IPS-NIHi7 (cell line): ENCODE results near the gene SULF2.
A peak's percentile ranks its signal among the peaks of the same experiment; 100 is the strongest.

Experiments used
- DNase-seq: peaks from one replicate; pipeline ENCODE4 v3.0.0; 2012; ENCODE audit warnings: mixed read lengths; ENCODE audit errors: extremely low spot score

The SULF2 gene

DNA sequence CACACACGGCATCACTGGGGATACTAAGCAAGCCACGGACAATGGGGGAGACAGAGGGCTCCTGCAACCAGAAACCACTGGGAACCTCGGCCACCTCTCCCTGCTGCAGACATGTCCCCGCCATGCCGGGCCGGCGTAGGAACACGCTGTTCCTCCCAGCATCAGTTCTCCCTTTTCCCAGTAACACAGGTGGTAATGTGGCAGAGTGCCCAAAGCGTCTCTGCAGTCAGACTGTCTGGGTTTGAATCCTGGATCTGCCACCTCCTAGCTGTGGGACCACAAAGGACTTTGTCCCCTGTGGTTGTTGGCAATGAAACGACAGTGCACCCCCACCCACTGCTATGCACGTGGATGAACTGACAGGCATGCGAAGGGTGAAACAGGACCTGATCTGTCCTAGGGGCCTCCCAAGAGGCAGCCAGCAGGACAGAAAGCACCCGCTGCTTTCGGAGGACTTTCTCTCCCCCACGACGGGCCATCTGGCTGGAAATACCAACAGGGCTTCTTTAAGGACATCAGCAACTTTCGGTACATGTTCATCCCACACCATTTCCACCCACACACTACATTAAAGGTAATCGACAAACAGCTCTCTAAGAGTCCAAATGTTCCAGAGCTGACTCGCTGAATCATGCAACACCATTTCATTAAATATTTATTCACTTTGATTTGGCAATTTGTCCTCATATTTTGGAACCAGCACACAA, 74.1 kb downstream of the SULF2 start:
- DNase-seq, result no peak

DNA sequence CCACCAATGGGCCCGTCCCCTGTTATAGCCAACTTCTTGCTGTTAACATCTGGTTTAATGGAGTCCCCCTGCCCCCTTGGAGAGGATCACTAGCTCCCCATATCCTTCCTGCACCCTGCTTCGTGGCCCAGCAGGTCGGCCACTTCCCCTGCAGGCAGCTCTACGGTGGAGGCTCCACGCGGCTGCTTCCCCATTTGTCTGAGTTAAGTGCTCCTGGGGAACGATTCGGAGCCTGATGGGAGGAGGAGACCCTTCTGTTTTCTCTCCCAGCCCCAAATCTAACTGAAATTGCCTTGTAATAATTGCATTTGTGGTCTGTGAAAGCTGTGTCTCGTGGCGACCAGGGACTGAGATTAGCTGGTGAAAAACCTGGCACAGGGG, 74.6 kb downstream of the SULF2 start:
- DNase-seq, result no peak

DNA sequence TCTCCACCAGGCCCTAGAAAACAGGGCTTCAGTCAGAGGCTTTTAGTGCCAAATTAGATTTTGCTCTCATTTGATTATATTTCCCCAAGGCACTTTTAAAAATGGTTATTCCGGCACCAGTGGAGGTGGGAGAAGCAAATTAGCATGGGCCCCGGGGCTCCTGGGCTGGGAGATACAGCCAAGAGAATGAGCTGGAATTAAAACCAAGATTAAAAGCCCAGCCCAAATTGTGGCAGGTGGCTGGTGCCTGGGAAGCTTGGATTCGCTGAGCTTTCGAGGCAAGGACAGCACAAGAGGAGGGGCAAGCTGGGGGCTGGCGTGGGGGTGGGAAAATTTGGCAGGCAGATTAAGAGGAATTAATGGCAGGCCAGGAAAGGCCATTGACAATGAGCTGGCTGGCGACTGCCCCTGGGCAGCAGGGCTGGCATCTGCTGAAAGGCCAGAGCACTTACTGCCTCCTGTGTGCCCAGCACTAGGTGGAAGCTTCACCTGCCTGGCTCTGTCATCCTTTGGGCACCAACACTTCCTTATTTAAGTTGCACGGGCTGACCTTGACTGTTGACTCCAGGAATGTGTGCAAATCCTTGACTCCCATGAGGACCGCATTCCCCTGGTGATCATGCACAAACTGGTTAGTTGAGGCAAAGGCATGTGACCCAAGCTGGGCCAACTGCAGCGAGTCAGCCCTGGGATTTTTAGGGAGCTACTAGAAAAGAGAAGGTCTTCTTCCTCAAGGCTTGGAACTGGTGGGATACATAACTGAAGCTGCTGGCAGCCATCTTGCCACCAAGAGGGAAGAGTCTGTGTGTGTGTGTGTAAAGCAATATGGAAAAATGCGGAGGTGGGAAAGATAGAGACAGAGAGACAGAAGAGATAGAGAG, 76.1 kb downstream of the SULF2 start:
- DNase-seq, result no peak

DNA sequence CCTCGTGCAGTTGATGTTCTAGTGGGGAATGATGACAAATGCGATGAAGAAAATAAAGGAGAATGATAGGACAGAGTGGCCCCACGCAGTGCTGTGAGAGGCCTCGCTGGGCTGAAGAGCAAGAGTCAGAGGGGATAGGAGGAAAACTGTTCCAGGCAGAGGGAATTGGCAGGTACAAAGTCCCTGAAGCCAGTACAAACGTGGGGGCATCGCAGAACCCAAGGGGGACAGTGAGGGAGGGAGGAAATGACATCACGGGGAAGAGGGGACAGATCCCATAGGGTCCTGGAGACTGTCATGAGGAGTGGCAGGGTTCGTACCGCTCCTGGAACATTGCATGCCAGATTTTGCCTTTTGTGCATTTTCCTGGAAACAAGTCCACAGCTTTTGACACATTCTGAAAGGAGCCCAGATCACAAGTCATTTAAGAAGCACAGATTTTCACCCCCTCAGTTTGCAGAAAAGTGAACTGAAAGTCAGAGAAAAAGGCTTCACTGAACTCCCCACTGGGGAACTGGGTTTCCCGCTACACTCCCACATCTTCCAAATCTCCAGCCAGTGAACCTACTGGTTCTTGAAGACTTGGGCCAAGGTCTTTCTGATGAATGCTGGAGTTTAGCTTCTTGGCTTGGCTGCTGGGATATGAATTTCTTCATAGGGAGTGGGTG, 77.0 kb downstream of the SULF2 start:
- DNase-seq, result no peak

DNA sequence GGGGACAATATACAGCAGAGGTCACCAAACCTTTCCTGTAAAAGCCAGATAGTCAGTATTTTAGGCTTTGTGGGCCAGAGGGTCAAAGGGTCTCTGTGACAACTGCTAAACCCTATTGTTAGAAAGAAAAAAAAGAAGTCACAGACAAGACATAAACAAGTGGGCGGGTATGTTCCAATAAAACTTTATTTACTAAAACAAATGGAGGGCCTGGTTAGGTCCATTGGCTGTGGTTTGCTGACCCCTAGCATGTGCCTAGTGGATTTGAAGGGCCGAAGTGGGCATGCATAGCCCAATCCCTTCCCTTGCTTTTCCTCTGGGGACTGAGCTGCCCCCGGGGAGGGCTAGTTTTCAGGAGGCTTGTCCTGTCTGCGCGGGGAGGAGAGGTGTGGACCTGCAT, 78.9 kb downstream of the SULF2 start:
- no peak for DNase-seq

DNA sequence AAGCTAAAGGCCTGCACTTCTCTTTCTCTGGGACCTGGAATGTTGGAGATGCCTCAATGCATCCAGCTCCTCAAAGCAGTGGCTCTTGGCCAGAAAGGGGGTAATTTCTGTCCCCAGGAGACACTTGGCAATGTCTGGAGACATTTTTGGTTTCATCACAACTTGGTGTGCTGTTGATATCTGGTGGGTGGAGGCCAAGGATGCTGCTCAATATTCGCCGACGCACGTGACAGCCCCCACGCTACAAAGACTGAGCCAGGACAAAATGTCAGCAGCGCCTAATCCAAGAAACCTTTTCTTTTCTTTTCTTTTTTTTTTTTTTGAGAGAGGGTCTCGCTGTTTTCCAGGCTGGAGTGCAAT, 79.8 kb downstream of the SULF2 start:
- DNase-seq, result no peak

DNA sequence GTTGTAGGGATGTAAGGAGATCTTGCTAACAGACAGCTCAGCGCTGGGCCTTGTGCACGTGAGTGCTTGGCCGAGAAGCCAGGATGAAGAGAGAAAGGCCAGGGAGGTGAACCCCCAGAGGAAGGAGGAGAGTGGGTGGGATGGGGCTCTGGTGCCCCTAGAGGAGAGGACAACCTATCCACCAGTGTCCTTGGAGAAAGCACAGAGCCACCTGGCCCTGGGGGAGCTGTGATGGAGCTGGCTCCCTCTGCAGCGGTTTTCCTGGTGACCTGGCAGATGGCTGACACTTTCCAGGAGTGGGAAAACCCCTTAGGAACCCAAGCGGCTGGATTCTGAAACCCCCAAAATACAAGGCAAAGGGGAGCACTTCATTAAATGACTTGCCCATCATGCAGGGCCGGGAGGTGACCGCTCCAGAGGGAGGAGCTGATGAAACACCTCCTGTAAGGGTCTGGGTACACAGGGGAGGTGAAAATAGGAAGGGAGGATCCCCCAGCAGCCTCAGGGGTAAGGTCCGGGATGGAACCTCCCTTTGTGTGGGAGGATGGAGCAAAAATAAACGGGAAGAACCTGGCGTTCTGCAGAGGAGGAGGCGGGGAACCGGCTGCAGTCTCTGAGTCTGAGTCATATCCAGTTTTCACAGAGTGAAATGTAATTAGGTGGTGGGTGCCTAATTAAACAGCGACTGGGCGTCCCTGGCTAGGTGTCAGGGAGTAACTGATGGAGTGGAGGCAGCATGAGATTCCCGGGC, 80.4 kb downstream of the SULF2 start:
- DNase-seq, result no peak

DNA sequence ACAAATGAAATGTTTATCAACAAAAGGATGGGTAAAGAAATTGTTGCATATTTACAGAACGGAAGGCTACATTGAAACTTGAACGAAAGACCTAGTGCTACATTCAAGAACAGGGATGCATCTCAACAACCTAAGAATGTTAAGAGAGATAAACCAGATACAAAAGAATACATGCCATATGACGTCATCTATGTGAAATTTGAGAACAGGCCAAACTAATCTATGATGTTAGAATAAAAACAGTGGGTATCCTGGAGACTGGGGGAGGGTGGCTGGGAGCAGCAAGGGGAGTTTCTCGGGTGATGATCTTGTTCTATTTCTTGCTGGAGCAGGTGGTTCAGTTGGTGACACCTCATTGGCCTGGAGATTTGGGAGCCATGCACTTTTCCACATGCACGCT, 81.5 kb downstream of the SULF2 start:
- no peak for DNase-seq

DNA sequence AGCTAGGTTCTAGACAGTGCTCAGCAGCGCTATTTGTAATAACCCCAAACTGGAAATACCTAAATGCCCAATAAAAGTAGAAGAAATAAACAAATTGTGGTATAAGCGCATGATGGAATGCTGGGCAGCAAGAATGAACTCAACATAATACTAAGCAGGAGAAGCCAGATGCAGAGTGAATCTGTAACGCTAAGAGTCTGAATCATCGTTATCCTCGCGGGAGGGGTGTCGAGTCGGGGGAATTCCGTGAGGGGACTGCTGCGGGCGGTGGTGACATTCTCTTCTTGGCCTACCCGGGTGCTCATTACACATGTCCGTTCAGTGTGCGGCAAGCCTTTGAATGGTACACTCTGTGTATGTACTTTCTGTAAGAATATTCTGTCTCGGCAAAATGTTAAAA, 83.7 kb downstream of the SULF2 start:
- DNase-seq, result no peak

DNA sequence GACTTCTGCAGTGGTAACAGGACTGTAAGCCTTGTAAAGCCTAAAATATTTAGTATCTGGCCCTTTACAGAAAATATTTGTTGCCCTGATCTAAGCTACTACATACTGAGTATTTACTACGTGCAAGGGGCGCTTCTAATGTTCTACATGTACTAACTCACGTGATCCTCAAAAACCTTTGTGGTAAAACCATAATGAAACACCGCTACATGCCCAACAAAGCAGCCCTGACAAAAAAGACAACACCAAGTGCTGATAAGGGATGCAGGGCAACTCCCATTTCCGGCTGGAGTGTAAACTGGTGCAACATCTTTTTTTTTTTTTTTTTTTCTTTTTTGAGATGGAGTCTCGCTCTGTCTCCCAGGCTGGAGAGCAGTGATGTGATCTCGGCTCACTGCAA, 85.0 kb downstream of the SULF2 start:
- DNase-seq, result no peak

DNA sequence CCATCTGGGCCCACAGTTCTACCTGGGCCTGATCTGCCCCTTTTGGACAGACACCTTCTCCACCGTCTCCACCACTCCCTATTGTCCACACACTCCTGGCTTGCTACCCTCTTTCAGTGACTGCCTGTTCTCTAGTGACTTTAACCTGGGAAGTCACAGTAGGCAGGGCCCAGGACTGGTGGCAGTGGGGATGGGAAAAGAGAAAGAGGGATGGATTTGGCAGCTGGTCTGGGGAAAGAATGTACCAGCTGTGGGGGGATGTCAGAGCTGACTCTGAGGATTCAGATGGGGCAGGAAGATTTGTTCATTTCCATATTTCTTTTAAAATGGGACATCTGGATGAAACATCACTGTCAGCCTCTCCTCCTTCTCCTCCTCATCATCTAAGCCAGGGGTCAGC, 85.5 kb downstream of the SULF2 start:
- DNase-seq, result no peak

DNA sequence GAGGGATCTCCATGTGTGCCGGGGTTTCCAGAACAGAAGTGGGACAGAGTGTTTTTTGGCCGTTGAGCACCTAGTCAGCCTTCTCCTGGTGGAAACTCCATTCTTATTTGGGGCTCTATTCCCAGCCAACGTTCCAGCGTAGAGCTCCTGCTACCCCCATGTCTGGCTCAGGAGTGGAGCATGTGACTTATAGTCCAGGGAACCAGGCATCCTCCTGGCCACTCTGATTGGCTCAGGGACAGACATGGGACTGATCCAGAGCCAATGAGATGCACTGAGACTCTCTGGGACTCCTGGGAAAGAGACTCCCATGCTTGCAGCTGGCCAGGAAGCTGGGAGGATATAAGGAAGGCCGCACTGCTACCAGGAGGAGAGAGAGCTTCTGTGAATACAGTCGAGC, 87.1 kb downstream of the SULF2 start:
- DNase-seq, result no peak

DNA sequence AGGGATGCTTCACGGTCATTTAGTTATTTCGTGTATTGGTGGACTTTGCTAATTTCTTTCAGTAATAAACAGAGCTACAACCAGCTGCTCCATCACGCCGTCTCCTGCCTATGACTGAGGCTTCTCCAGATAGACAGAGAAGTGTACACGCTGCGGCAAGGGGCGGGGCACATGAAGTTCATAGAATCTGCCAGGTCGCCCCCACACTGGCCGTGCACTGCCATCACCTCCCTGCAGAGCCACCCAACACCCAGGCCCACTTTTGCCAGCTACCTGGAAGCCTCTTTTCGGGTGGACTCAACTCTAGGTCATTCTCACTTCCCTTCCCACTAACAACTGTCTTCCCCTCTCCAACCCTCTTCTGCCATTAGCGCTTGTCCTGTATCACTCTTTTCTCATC, 88.4 kb downstream of the SULF2 start:
- no peak for DNase-seq

DNA sequence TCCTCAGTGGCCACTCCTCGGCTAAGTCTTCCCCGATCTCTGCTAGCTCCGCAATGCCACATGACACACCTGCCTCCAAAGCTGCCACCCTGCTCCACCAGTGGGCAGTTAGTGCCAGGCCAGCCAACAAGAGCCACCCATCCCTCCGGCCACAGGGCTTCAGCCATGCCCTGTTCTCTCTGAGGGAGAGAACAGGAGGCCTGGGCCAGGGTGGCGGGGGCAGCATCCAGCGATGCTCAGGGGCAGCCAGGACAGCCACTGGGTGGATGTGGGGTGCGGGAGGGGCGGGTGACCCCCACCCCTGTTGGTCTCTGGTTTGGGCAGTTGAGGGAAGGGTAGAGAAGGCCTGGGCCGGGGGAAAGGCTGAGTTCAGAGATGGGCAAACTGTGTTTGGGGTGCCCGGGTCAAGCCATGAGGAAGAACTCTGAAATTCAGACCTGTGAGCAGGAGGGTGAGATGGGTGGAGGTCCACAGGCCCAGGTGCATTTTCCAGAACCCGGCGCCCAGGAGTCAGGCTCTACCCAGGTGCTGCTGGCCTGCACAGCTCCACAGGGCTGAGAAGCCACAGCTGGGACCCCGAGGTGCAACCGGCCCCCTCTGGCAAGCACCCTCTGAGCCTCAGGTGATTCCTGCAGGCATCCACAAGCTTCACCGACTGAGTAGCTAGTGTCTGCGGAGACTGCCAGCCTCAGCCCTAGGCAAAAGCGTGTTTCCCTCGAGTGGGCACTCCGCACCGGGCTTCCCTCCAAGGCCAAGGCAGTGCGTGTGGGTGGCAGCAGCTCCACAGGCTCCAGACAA, 91.1 kb downstream of the SULF2 start:
- no peak for DNase-seq

DNA sequence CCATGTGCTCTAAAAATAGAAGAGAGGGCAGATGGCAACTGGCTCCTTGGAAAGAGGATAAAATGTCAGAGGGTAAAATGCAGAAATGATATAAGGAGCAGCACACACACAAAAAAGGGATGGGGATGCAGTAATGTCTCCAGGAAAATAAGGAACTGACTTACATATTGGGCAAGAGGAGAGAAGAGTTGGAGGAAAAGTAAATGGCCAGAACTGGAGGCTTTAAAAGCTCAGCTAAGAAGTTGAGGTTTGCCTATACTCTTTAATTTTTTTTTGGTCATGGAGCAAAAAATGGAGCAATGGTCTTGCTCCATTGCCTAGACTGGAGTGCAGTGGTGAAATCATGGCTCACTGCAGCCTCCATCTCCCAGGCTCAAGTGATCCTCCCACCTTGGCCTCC, 93.7 kb downstream of the SULF2 start:
- DNase-seq, result no peak

DNA sequence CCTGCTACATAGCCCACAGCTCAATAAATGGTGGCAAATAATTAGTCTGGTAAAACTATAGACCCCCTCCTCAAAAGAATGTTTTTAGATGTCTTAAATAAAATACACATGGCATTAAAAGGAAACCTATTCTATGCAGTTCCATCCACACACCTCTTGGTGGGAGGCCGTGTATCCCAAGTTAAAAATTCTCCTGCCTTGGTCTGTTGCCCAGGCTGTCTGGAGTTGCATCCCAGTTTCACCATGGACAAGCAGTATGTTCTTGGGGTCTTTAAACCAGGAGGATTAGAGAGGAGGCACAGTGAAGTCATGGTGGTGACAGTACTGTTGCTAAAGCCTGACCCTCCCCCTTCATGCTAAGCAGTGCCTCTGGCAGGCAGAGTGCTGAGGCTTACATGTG, 95.5 kb downstream of the SULF2 start:
- DNase-seq, result no peak

DNA sequence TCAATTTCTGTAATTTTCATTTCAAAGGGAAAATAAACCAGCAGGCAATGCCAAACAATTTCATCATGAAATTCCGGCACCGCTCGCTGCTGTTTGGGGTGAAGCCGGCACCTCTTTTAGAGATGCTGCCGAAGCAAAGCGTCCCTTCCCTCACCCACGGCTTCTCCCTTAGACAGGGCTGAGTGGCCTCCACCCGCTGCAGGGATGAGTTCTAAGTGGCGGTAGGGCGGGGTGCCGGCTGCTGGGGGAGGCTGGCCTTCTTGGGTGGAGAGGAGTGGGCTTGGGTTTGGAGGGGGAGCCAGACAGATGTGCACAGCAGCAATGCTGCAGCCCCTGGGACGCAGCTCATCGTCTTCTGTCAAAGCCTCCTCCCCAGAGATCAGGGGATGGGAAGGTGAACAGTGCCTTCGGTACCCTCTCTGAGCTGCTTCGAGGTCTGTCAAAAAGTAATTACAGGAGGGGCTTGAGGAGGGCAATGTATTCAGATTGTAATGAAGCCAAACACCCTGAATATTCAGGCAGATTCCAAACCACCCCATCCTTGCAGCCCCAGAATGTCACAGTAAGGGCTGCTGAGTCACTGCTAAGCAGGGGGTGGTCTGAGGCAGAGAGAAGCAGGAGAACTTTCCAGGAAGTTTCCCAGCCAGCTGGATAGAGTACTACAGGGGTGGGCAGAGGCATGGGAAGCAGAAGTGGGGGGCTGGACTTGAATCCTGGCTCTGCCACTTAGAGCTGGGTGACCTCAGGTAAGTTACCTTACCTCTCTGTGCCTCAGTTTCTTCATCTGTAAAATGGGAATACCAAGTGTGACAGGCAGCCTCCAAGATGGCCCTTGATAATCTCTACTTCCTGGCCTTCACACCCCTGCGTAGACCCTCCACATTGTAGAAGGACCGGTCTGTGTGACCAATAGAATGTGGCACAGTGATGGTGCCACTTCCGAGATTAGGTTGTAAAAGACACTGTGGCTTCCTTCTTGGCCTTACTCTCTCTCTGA, 96.6 kb downstream of the SULF2 start:
- peak; percentile 64 for DNase-seq

DNA sequence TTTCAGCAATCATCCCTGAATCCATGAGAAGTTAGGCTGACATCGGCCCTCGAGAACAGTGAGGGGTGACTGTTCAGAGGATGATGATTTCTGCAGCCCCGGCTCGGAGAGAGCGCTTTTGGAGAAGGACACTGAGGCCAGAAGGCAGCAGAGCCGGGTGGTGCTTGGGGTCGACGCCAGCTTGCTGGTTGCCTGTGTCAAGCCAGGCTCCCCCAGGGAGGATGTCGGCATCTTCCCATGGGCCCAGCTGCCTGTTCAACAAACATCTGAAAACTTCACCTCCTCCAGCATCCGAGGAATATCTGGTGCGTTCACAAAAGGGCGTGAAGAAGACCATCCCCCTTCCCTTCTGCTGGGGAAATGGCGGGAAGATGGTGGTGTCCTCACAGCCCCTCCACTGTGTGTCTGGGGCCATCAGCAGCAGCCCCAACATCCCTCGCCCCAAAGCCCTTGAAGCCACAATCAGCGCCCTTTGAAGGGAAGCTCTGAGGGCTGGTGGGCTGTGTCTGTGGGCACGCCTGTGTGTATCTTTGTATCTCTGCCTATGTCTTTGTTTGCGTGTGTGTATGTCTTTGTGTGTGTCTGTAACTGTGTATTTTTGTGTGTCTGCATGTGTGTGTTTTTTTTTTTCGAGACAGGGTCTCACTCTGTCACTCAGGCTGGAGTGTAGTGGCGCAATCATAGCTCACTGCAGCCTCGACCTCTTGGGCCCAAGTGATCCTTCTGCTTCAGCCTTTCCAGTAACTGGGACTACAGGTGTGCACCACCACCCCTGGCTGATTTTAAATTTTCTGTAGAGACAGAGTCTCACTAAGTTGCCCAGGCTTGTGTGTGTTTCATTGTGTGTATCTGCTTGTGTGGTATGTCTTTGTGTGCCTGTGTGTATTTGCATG, 97.9 kb downstream of the SULF2 start:
- DNase-seq, result no peak

DNA sequence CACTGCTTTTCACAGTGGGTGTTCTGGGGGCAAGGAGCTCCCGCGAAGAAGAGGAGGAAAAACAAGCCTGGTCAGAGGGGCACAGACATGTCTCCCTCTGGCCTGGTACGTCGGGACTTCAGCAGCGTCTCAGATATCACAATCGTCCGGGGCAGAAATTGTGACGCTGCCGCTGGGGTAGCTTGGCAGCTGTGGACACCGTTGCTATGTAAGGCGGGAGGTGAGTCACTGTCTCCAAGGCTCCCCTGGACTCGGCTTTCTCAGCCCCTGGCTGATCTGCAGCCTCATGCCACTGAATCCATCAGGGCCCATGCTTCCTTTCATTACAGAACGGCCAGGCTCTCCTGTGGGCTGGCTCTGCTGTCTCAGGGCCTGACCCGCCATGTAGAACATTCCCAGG, 98.7 kb downstream of the SULF2 start:
- DNase-seq, result no peak
